NCI-H1417 treated with DMSO at 0.1 percent for 48 hours (cell line): ENCODE data around the gene MRPL39.
"Not testable (repeated sequence)": the region's sequence is repeated elsewhere in the genome, so short reads cannot be mapped to it uniquely, and the experiment has no call there.

Experiments used
- DNase-seq: peaks from one replicate; lab custom pipeline; 2025; lab: John Stamatoyannopoulos, UW

Gene MRPL39

DNA sequence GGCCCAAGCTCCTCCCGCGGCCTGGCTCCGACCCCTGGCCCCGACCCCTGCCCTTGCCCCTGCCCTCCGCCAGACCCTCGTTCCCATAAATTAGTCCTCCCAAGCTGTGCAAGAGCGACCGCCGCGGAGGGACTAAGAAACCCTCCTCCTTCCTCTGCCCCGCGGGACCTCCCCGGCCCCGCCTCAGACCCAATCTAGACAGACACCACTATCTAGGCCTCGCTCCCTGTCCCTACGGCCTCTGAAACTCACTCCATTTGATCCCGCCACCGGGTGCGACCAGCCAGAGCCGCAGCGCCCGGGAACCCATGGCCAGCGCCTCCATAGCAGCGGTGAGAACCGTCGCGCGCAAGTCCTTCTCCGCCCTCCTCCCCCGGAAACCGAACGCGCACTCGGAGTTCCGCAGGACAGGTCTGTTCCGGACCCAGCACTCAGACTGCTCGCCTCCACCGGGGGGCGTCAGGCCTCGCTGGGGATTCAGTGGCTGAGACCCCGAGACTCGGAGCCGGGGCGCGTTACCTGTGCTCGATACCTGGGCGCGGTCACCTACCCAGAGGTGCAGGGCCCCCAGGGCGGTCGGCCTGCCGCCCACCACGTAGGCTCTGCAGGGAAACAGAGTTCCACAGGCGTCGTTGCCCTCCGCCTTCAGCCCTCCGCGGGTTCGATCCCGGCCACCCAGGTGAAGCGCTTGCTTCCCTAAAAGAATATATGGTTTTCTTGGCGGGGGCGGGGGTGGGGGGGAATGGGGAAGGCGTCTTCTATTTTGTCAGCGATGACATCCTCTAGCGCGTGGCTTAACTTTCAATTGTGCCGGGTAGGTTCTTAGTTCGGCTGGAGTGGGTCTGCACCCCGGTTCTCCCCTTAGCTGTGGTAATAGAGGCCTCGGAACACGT, at the start of gene MRPL39:
MRPL39 (minus strand) TSS at position 331 of the 893 bp plus-strand sequence; CDS start at position 325, 6 bp downstream.
- peak; percentile 53 for DNase-seq

DNA sequence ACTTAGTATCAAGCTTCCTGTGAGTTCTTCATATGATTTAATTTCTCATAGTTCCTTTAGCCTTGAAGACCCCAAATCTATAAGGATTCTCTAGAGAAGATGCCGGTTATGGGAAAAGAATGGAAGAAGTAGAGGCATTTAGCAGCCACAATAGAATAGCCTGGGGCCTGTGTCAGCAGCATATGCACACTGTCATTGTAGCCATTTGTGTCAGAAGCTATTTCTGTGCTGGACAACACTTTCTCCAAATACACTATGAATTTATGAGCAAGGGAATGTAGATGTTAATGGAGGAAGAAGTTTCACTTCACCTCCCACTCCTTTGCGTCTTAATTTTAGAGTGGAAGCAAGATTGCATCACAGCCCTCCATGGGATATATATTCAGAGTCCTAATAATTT, 49.1 kb upstream of the MRPL39 start:
- no peak for DNase-seq

DNA sequence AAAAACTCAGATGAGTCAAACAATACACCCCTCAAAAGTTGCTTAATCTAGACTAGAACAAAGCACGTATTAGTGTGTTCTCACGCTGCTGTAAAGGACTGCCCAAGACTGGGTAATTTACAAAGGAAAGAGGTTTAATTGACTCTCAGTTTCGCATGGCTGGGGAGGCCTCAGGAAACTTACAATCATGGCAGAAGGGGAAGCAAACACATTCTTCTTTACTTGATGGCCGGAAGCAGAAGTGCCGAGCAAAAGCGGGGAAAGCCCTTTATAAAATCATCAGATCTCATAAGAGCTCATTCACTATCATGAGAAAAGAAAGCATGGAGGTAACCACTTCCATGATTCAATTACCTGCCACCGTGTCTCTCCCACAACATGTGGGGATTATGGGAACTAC, 41.9 kb upstream of the MRPL39 start:
- DNase-seq, result no peak

DNA sequence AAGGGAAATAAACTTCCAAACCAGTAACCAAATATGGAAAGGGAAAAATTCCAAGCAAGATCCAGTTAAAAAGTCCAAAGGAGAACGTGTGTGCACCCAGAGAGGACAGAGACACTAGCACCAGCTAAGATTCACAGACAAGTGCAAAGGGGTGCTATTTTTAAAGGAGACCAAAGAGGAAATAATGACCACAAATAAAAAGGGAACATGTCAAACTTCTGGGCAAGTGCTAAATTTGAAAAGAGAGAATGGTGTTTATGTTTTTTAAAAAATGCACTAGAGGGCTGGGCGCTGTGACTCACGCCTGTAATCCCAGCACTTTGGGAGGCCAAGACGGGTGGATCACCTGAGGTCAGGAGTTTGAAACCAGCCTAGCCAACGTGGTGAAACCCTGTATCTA, 40.4 kb upstream of the MRPL39 start:
- DNase-seq, result no peak

DNA sequence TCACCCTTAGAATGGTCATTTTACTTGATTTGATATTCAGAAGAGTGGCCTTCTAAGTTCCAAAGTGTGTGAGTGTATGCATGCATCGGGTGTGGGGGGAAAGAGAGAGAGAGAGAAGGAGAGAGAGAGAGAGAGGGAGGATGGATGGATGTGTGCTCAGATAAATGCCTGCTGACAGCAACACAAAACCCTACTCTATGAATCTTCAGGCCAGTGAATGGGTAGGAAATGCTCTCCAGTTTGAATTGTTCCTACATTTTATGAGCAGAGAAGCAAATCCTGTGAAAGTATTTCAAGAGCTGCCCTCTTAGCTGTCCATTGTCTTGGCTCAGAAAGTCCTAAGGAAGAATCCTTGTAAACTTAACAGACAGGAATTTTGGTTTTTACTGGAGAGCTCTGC, 39.2 kb upstream of the MRPL39 start:
- no peak for DNase-seq

DNA sequence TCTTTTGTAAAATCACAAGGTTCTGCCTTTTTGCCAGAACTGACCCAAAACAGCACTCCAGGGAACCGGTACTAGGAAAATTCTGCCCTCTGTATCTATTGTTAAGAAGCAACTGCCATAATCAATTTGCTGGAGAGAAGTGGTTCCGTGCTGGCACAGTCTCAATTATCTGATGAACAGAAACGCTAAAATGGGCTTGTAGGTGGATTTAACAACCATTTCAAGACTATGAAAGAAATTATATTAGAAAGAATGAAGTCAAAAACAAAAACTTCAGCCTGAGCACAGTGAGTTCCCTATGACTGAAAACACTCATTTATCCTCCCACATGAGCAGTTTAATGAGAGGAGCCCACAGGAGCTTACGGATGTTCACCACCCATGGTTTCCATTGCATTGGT, 36.2 kb upstream of the MRPL39 start:
- no peak for DNase-seq

DNA sequence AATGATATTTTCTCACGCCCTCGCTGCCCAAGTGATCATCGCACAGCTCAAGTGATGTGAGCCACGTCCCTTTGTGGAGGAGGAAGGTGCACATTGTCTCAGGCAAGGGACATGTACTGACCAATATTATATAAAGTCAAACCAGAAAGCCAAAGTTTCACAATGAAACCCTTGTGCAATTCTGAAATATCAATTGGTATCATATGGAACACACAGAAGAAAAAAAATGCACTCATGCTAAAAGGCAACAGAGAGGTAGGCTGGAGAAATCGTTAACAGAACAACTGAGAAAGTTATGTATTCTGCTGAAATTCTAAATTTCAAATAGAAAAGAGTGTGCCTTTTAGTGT, 33.6 kb upstream of the MRPL39 start:
- no peak for DNase-seq

DNA sequence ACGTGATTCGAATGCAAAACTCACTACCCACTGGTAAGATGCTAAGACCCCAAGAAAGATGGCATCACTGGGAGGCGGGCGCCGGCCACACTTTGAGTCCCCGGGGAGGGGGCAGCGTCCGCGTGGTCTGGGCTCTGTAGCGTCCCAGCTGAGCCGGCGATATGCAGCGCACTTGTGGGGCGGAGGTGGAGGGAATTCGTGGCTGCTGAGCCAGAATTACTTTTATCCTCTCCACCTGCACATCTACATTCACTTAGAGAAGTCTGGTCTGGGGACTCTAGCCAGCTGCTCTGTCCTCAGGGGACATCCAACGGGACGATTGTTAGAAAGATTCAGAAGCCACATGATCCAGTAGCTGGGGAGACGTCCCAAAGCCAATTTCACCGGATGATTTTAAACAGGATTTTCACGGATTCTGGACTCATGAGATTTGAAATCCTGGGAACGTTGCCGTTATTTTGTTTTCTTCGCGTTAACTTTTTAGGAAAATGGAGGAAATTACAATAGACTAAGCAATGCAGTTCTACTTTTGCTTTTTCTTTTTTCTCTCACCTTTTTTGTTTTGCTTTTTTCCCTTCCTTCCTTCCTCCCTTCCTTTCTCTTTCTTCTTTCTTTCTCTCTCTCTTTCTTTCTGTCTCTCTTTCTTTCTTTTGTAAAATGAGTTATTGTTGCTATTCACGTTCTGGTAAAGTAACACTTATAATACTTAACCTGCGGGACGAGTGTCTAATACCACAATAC, 33.1 kb upstream of the MRPL39 start:
- no peak for DNase-seq

DNA sequence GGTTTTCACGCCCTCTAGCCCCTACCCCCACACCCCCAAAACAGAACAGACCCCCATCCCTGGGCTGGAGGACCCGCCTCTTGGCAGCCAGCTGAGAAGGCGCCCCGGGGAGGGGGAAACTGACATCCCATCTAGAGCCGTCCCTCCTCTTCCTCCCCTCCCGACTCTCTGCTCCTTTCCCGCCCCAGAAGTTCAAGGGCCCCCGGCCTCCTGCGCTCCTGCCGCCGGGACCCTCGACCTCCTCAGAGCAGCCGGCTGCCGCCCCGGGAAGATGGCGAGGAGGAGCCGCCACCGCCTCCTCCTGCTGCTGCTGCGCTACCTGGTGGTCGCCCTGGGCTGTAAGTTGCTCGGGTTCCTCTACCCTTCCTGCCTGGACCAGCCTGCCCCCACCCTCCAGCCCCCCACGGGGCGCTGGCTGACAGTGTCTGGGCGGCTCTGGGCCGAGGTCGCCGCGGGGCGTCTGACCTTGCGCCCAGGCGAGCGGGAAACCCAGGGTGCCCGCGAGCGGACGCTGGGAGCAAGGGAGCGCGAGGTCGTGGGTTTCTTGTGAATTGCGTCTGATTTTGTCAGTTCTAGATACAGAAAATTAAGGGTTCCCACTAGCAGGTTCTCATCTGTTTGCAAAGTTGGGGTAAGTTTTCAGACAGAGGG, 32.4 kb upstream of the MRPL39 start:
- DNase-seq, result no peak

DNA sequence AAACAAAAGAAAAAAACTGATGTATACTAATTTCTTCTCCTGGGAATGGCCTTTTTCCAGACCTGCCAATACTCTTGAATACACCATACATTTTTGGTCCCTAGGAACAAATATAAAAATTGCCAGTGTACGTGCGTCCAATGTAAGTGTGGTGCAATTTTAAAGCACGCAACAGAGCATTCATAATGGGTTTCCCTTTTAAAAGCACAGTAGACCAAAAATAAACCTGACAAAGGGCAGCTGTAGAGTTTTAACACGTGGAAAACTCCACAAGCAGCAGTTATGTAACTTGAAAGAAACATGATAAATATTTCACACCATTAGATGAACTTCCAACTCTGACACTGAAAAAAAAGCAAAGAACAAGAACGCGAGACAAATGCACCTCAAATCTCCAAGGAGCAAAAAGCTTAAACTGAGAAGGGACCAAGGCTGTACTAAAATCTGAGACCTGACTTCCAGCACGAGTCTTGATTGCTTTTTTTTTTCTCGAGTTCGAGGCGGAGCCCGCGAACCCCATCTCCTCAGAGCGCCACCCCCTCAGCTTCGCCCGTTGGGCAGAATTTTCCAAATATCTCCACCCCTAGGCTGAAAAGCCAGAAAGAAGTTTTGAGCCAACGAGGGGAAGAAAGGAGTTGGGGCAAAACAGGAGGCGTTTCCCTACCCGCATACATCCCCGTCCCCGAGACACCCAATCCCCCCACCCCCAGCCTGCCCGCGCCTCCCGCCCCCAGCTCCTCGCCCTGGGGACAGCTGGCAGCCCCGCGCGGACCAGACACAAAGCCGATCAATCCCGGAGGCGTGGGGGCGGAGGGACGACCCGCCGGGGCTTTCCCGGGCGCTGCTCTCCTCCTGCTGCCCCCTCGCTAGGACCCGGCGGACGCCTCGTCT, 31.6 kb upstream of the MRPL39 start, which contains the start of gene JAM2:
JAM2 (plus strand) TSS at position 599 of the 891 bp plus-strand sequence. CDS start 564 bp downstream, outside the sequence.
- DNase-seq, result no peak

DNA sequence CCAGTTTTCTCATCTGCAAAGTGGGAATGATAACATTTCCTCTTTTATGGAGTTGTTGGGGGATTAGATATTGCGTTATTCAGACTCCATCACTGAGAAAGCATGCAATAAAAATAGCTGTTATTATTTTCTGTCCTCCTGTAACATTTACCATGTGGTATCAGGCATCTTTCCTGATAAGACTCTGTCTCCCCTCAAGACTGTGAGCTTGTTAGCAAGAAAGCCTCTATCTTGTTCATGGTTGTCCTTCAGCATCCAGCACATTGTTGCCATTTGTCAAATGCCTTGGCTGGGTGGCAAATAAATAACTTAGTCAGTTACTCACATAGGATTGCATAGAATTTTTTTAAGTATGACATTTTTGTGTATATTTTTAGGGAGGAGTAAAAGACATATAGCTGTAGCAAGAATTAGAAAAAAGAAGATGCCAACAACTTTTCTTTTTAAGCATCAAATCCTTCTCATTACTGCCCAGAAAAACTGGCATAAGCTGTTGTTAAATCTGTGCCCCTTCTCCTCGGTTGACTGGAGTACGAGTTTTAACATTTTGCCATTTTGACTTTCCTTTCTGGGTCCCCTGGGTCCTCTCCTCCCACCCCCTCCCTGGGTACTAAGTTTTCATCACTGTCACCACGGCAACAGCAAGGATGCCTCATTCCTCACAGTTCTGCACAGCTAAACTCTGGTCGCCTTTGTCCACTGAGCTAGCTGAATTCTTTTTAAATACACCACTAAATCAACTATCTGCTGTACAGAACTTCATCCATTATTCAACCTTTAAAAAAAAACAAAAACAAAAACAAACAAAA, 30.8 kb upstream of the MRPL39 start:
- DNase-seq, result no peak

DNA sequence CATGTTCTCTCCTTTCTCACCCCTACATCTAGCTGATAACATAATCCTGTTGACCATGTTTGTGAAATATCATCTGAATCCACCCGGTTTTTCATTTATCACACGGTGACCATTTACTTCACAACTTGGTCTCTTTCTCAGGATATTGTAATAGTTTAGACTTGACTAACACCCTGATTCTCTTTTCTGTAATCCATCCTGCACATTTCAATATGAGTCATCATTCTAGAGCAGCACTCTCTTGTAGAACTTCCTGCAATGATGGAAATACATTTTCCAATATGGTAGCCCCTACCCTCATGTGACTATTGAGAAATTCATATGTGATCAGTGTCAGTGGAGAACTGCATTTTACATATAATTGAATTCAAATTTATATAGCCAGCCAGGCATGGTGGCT, 29.4 kb upstream of the MRPL39 start:
- DNase-seq, result no peak

DNA sequence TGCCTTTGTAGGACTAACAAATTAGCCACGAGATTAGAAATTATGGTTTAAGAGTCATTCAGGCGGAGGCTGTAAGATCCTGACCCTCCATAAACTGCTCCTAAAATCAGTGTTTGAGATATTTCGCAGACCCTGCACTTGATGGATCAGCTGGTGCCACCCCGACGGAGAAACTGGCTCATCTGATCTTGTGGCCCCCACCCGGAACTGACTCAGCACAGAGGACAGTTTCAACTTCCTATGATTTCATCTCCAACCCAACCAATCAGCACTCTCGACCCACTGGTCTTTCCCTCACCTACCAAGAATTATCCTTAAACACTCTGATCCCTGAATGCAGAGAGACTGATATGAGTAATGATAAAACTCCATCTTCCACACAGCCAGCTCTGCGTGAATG, 28.0 kb upstream of the MRPL39 start:
- no peak for DNase-seq

DNA sequence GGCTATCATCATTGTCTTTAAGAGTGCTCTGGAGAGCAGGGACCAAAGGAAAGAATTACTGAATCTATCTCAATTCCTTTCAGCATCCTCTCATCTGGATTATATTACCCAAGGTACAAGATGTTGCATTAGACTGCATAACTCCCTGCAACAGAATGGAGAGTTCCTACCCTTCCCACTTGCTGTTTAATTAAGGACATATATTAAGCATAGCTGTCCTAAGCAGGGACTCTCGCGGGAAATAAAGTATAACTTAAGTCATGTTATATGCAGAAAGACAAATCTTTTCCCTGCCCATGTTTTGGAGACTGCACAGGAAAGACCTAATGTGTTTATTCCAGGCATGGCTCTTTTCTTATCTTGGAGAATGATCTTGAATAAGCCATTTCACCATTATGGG, 25.0 kb upstream of the MRPL39 start:
- DNase-seq, result no peak

DNA sequence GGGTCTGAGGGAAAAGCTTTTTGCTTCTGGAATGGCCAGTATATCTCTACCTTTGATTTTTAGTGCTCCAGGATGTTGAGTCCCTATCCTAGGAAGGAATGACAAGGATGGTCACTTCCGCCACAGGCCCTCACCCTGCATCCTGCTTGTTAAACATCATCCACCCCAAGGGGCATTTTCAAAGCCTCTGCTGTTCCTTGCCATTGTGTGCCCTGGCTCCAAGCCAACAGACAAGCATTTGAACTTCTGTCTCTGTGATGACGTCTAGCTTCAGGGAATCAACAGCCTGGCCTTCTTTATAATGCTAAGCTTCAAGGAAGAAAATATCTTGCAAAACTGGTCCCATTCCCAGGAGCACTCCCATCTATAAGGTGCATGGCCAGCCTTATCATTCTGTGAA, 19.5 kb upstream of the MRPL39 start:
- no peak for DNase-seq

DNA sequence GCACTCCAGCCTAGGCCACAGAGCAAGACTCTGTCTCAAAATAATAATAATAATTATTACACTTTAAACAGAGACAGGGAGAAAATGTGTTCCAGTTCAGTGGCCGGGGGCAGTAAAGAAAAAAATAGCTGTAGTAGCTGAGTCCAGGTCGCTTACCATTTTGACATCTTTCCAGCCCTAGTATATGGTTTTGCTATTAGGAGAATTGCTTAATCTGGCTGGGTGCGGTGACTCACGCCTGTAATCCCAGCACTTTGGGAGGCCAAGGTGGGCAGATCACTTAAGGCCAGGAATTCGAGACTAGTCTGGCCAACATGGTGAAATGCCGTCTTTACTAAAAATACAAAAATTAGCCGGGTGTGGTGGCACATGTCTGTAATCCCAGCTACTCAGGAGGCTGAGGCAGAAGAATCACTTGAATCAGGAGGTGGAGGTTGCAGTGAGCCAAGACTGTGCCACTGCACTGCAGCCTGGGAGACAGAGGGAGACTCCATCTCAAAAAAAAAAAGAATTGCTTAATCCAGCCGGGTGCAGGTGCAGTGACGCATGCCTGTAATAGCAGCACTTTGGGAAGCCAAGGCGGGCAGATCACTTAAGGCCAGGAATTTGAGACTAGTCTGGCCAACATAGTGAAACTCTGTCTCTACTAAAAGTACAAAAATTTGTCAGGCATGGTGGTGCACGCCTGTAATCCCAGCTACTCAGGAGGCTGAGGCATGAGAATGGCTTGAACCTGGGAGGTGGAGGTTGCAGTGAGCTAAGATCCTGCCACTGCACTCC, 18.7 kb upstream of the MRPL39 start:
- not testable (repeated sequence) for DNase-seq

DNA sequence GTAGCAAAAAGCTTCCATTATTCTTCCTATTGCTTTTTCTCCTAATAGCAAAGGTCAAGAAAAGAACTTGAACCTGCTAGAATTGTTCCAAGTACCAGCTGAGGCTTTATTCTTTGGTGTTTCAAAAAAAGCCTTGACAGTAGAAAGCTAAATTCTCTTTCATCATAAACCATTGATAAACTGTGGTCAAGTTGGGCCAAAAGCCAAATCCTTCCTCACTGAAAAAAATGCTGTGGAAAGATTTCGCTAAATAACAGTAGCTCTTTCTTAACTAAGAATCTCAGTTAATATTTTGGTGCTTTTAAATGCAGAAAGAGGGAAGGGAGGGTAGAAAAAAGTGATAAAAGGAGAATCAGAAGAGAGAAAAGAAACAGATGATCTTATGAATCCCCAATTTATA, 17.8 kb upstream of the MRPL39 start:
- DNase-seq, result no peak

DNA sequence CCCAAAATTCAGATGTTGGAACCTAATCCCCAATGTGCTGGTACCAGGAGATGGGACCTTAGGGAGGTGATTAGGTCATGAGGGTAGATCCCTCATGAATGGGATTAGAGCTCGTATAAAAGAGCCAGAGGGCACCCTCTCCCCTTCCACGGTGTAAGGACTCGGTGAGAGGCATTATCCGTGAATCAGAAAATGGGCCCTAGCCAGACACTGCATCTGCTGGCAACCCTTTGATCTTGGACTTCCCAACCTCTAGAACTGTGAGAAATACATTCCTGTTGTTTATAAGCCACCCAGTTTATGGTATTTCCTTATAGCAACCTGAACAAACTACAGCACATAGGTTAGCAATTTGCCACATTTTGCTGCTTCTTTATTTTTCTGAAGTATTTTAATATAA, 17.2 kb upstream of the MRPL39 start:
- DNase-seq, result no peak

DNA sequence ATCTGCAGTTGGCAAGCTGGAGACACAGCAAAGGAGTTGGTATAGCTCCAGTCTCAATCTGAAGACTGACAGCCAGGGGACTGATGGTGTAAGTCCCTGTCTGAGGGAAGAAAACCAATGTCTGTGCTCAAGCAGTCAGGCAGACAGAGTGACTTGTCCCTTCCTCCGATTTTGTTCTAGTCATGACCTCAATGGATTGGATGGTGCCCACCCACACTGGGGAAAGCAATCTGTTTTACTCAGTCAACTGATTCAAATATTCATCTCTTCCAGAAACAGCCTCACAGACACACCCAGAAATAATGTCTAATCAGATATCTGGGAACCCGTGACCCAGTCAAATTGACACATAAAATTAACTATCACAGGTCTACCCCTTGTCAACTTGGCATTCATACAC, 11.9 kb upstream of the MRPL39 start:
- no peak for DNase-seq

DNA sequence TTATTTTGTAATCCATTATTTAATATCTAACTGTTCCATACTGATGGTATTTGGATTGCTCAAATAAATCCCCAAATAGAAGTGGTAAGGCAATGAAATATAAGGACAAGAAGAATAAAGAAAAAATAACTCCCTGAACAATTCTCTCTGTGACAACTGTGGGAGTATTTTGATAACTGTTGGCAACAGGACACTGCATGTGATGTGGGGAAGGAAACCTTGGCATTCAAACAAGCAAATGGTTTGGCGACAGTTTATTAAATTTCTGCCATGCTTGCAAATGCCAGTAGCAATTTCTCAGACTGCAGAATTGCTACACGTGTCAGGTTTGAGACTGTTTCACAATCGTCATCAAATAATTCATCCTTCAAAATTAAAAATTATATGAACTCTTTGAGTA, 8.6 kb upstream of the MRPL39 start:
- no peak for DNase-seq
